ENCODE data around the gene TMEM259. TPM values are rescaled to one million over a fixed set of nuclear protein-coding genes. Genes with fewer than 3 reads are reported as not detected.

Gene TMEM259
- total and polyA plus RNA-seq, 2 of the 13 experiments (the other 11 are each of a cell fraction or from before 2014, with no cell fraction given): 64.7 to 164 TPM

- TF ChIP-seq MNT (IDR thresholded peaks at IDR 0.05) (no peak), ZNF350 (CRISPR knock-in tag; IDR thresholded peaks at IDR 0.05; ENCODE audit: borderline replicate concordance, low read depth) (no peak), ZNF549 (CRISPR knock-in tag; IDR thresholded peaks at IDR 0.05) (no peak), ZNF768 (CRISPR knock-in tag; IDR thresholded peaks at IDR 0.05) (no peak), THRA (CRISPR knock-in tag; IDR thresholded peaks at IDR 0.05; ENCODE audit: borderline replicate concordance) (no peak), GTF3A (CRISPR knock-in tag; conservative IDR thresholded peaks at IDR 0.05) (no peak), THAP8 (CRISPR knock-in tag; IDR thresholded peaks at IDR 0.05; ENCODE audit: borderline replicate concordance) (no peak), PBX2 (CRISPR knock-in tag; IDR thresholded peaks at IDR 0.05) (no peak), MAFG (CRISPR knock-in tag; IDR thresholded peaks at IDR 0.05) (no peak), ZNF7 (CRISPR knock-in tag; IDR thresholded peaks at IDR 0.05) (no peak), ZBTB42 (CRISPR knock-in tag; IDR thresholded peaks at IDR 0.05) (no peak), ZNF550 (CRISPR knock-in tag; IDR thresholded peaks at IDR 0.05; ENCODE audit: borderline replicate concordance) (no peak), ZNF33B (CRISPR knock-in tag; IDR thresholded peaks at IDR 0.05) (no peak), GPN1 (CRISPR knock-in tag; IDR thresholded peaks at IDR 0.05; ENCODE audit: borderline replicate concordance) (no peak), ZNF18 (CRISPR knock-in tag; IDR thresholded peaks at IDR 0.05; ENCODE audit: insufficient replicate concordance) (no peak), HBP1 (CRISPR knock-in tag; IDR thresholded peaks at IDR 0.05; ENCODE audit: low read depth) (no peak), ELF1 (CRISPR knock-in tag; IDR thresholded peaks at IDR 0.05) (no peak), NCOA1 (CRISPR knock-in tag; IDR thresholded peaks at IDR 0.05) (no peak), NONO (IDR thresholded peaks at IDR 0.05) (no peak), NONO (CRISPR knock-in tag; conservative IDR thresholded peaks at IDR 0.05) (0 out of 2 replicates have a peak, but pooled peaks have one; percentile 75), WIZ (CRISPR knock-in tag; IDR thresholded peaks at IDR 0.05) (no peak)
- TF ChIP-seq, protein P1, sequence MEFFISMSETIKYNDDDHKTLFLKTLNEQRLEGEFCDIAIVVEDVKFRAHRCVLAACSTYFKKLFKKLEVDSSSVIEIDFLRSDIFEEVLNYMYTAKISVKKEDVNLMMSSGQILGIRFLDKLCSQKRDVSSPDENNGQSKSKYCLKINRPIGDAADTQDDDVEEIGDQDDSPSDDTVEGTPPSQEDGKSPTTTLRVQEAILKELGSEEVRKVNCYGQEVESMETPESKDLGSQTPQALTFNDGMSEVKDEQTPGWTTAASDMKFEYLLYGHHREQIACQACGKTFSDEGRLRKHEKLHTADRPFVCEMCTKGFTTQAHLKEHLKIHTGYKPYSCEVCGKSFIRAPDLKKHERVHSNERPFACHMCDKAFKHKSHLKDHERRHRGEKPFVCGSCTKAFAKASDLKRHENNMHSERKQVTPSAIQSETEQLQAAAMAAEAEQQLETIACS (CRISPR knock-in tag; IDR thresholded peaks at IDR 0.05): no peak
Measured at GRCh38 chr19:993831-994393, 27.0 kb downstream of the TMEM259 start (continued).

Data from HepG2 (cell line).